ENCODE data around the gene TSR3.

TSR3 gene

GRCh38 chr16:1325261-1325660 lies 26.4 kb downstream of the TSR3 start:
- H4K20me1 ChIP-seq (ENCODE audit: insufficient read depth, low read length) = peaks cover 54% of the 10 kb centered on the region
- no peak overlapping the region for H3K27ac ChIP-seq (ENCODE audit: low read length)
- DNase-seq = no peak
- no peaks in the 10 kb centered on the region for H3K9me3 ChIP-seq (ENCODE audit: insufficient read depth, low read length, severe bottlenecking)
- peaks cover 7% of the 10 kb centered on the region; the same call in 1 of the 2 replicates for H3K79me2 ChIP-seq (ENCODE audit: insufficient read depth, low read length)
- no peak overlapping the region for H2AFZ ChIP-seq (ENCODE audit: low read depth, low read length)
- ATAC-seq (ENCODE audit: insufficient read depth, low read depth) = 0 out of 3 replicates have a peak, but pooled peaks have one; percentile 6
- H3K36me3 ChIP-seq (ENCODE audit: insufficient read depth, low read length) = peaks cover 51% of the 10 kb centered on the region
- no peak overlapping the region for H3K4me3 ChIP-seq (ENCODE audit: low read depth in 1 of 2, low read length in 2 of 2)
- H3K4me1 ChIP-seq (ENCODE audit: insufficient read depth, low read length) = no peaks in the 10 kb centered on the region
- H3K9ac ChIP-seq (ENCODE audit: low read depth, low read length) = no peak overlapping the region
- no peaks in the 10 kb centered on the region for H3K27me3 ChIP-seq (ENCODE audit: insufficient read depth, low read length, poor library complexity)
- no peak overlapping the region for H3K4me2 ChIP-seq (ENCODE audit: insufficient read depth, low read length)
- TF ChIP-seq EZH2 (IDR thresholded peaks at IDR 0.05; ENCODE audit: borderline replicate concordance, low read depth, low read length, severe bottlenecking) = no peak

- Histone ChIP-seq H3K4me3 (ENCODE audit: low read depth in 1 of 2, low read length in 2 of 2) (no peak overlapping the region), H3K9me3 (ENCODE audit: insufficient read depth, low read length, severe bottlenecking) (no peaks in the 10 kb centered on the region), H3K9ac (ENCODE audit: low read depth, low read length) (no peak overlapping the region), H3K36me3 (ENCODE audit: insufficient read depth, low read length) (peaks cover 60% of the 10 kb centered on the region), H3K4me2 (ENCODE audit: insufficient read depth, low read length) (no peak overlapping the region), H2AFZ (ENCODE audit: low read depth, low read length) (no peak overlapping the region), H3K79me2 (ENCODE audit: insufficient read depth, low read length) (peaks cover 16% of the 10 kb centered on the region; the same call in 1 of the 2 replicates), H3K4me1 (ENCODE audit: insufficient read depth, low read length) (no peaks in the 10 kb centered on the region), H4K20me1 (ENCODE audit: insufficient read depth, low read length) (peaks cover 63% of the 10 kb centered on the region), H3K27ac (ENCODE audit: low read length) (no peak overlapping the region), H3K27me3 (ENCODE audit: insufficient read depth, low read length, poor library complexity) (no peaks in the 10 kb centered on the region)
- DNase-seq = no peak
- TF ChIP-seq, protein P1, sequence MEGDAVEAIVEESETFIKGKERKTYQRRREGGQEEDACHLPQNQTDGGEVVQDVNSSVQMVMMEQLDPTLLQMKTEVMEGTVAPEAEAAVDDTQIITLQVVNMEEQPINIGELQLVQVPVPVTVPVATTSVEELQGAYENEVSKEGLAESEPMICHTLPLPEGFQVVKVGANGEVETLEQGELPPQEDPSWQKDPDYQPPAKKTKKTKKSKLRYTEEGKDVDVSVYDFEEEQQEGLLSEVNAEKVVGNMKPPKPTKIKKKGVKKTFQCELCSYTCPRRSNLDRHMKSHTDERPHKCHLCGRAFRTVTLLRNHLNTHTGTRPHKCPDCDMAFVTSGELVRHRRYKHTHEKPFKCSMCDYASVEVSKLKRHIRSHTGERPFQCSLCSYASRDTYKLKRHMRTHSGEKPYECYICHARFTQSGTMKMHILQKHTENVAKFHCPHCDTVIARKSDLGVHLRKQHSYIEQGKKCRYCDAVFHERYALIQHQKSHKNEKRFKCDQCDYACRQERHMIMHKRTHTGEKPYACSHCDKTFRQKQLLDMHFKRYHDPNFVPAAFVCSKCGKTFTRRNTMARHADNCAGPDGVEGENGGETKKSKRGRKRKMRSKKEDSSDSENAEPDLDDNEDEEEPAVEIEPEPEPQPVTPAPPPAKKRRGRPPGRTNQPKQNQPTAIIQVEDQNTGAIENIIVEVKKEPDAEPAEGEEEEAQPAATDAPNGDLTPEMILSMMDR (IDR thresholded peaks at IDR 0.05; ENCODE audit: borderline replicate concordance, extremely low read depth, low read length, poor library complexity, severe bottlenecking) = no peak
- no peak for TF ChIP-seq EZH2 (IDR thresholded peaks at IDR 0.05; ENCODE audit: borderline replicate concordance, low read depth, low read length, severe bottlenecking)
- ATAC-seq (ENCODE audit: insufficient read depth, low read depth) = no peak
Measured at GRCh38 chr16:1324286-1324826, 27.3 kb downstream of the TSR3 start.

- no peak for DNase-seq
- Histone ChIP-seq H3K4me3 (ENCODE audit: low read depth in 1 of 2, low read length in 2 of 2) (no peak overlapping the region), H3K36me3 (ENCODE audit: insufficient read depth, low read length) (peaks cover 68% of the 10 kb centered on the region), H3K9ac (ENCODE audit: low read depth, low read length) (no peak overlapping the region), H3K27me3 (ENCODE audit: insufficient read depth, low read length, poor library complexity) (no peaks in the 10 kb centered on the region), H2AFZ (ENCODE audit: low read depth, low read length) (no peak overlapping the region), H4K20me1 (ENCODE audit: insufficient read depth, low read length) (peaks cover 71% of the 10 kb centered on the region), H3K4me2 (ENCODE audit: insufficient read depth, low read length) (no peak overlapping the region), H3K4me1 (ENCODE audit: insufficient read depth, low read length) (no peaks in the 10 kb centered on the region), H3K9me3 (ENCODE audit: insufficient read depth, low read length, severe bottlenecking) (no peaks in the 10 kb centered on the region), H3K27ac (ENCODE audit: low read length) (no peak overlapping the region), H3K79me2 (ENCODE audit: insufficient read depth, low read length) (peaks cover 23% of the 10 kb centered on the region; the same call in 1 of the 2 replicates)
- no peak for ATAC-seq (ENCODE audit: insufficient read depth, low read depth)
- TF ChIP-seq EZH2 (IDR thresholded peaks at IDR 0.05; ENCODE audit: borderline replicate concordance, low read depth, low read length, severe bottlenecking) = no peak
- TF ChIP-seq, protein P1 (IDR thresholded peaks at IDR 0.05; ENCODE audit: borderline replicate concordance, extremely low read depth, low read length, poor library complexity, severe bottlenecking) = no peak
Measured at GRCh38 chr16:1323296-1324239, 28.1 kb downstream of the TSR3 start.

GRCh38 chr16:1322407-1322806 lies 29.3 kb downstream of the TSR3 start:
- no peak overlapping the region for H3K4me2 ChIP-seq (ENCODE audit: insufficient read depth, low read length)
- H3K79me2 ChIP-seq (ENCODE audit: insufficient read depth, low read length) = peaks cover 35% of the 10 kb centered on the region
- peaks cover 79% of the 10 kb centered on the region for H3K36me3 ChIP-seq (ENCODE audit: insufficient read depth, low read length)
- ATAC-seq (ENCODE audit: insufficient read depth, low read depth) = no peak
- no peaks in the 10 kb centered on the region for H3K9me3 ChIP-seq (ENCODE audit: insufficient read depth, low read length, severe bottlenecking)
- H3K4me1 ChIP-seq (ENCODE audit: insufficient read depth, low read length) = no peaks in the 10 kb centered on the region
- DNase-seq = no peak
- H4K20me1 ChIP-seq (ENCODE audit: insufficient read depth, low read length) = peaks cover 81% of the 10 kb centered on the region
- H3K9ac ChIP-seq (ENCODE audit: low read depth, low read length) = no peak overlapping the region
- H3K4me3 ChIP-seq (ENCODE audit: low read depth in 1 of 2, low read length in 2 of 2) = no peak overlapping the region
- no peak overlapping the region for H2AFZ ChIP-seq (ENCODE audit: low read depth, low read length)
- no peak overlapping the region for H3K27ac ChIP-seq (ENCODE audit: low read length)
- H3K27me3 ChIP-seq (ENCODE audit: insufficient read depth, low read length, poor library complexity) = no peaks in the 10 kb centered on the region
- TF ChIP-seq, protein P1 (IDR thresholded peaks at IDR 0.05; ENCODE audit: borderline replicate concordance, extremely low read depth, low read length, poor library complexity, severe bottlenecking) = no peak
- TF ChIP-seq EZH2 (IDR thresholded peaks at IDR 0.05; ENCODE audit: borderline replicate concordance, low read depth, low read length, severe bottlenecking) = no peak

Data from DND-41 (cell line).